HS-5 (cell line): ENCODE results near the gene ZNRF1.
"Not testable (repeated sequence)": the region's sequence is repeated elsewhere in the genome, so short reads cannot be mapped to it uniquely, and the experiment has no call there.

ENCODE experiments used
- DNase-seq: peaks from one replicate; pipeline ENCODE4 v3.0.0-alpha.2; 2012; ENCODE audit warnings: low read depth

Gene ZNRF1

GRCh38 chr16:74998481-74999218 is at the start of gene ZNRF1:
Gene ZNRF1, plus strand, starts transcription at chr16:74999024. Its CDS starts 648 bp downstream, at chr16:74999672.
- peak; percentile 89 for DNase-seq

- DNase-seq = no peak
These were observed 49.5 kb upstream of the ZNRF1 start for GRCh38 chr16:74949309-74949708.

GRCh38 chr16:74950511-74950910 is 48.3 kb upstream of the ZNRF1 start:
- no peak for DNase-seq

- DNase-seq = no peak
These were observed 47.6 kb upstream of the ZNRF1 start for GRCh38 chr16:74951206-74951605.

- no peak for DNase-seq
These were observed 47.1 kb upstream of the ZNRF1 start for GRCh38 chr16:74951681-74952080.

- DNase-seq = no peak
These were observed 44.1 kb upstream of the ZNRF1 start for GRCh38 chr16:74954763-74955162.

- no peak for DNase-seq
These were observed 25.5 kb upstream of the ZNRF1 start for GRCh38 chr16:74973304-74973703.

GRCh38 chr16:74975591-74975990 is 23.2 kb upstream of the ZNRF1 start:
- DNase-seq = no peak

GRCh38 chr16:74982256-74982655 is 16.6 kb upstream of the ZNRF1 start:
- DNase-seq = no peak

GRCh38 chr16:74984194-74984528 is 14.7 kb upstream of the ZNRF1 start:
- no peak for DNase-seq

- peak; percentile 100 for DNase-seq
These were observed 14.1 kb upstream of the ZNRF1 start, which contains the start of gene WDR59 for GRCh38 chr16:74984529-74985296. Gene WDR59, minus strand, starts transcription at chr16:74985123. Its CDS starts 106 bp downstream, at chr16:74985017.

GRCh38 chr16:74987027-74987681 is 11.7 kb upstream of the ZNRF1 start:
- no peak for DNase-seq

- DNase-seq = not testable (repeated sequence)
These were observed 9.0 kb upstream of the ZNRF1 start for GRCh38 chr16:74989864-74990263.

- no peak for DNase-seq
These were observed 8.0 kb upstream of the ZNRF1 start for GRCh38 chr16:74990832-74991231.

- DNase-seq = no peak
These were observed 7.6 kb upstream of the ZNRF1 start for GRCh38 chr16:74991268-74991592.

GRCh38 chr16:74991593-74992403 is 7.0 kb upstream of the ZNRF1 start:
- no peak for DNase-seq

- DNase-seq = no peak
These were observed 2.8 kb upstream of the ZNRF1 start for GRCh38 chr16:74995986-74996385.

- DNase-seq = no peak
These were observed 1.8 kb upstream of the ZNRF1 start for GRCh38 chr16:74997042-74997491.

GRCh38 chr16:74999219-74999608 is 390 bp downstream of the ZNRF1 start:
- no peak for DNase-seq

GRCh38 chr16:74999609-75000480 is 1.0 kb downstream of the ZNRF1 start:
- DNase-seq = no peak

- no peak for DNase-seq
These were observed 1.8 kb downstream of the ZNRF1 start for GRCh38 chr16:75000481-75001081.
